GM21576 (cell line): Measurements from ENCODE around the gene RAD52.

Experiments used
- ATAC-seq: cut with Tn5 transposase; IDR thresholded peaks from one replicate; pipeline ENCODE4 v1.9.1; 2021; ENCODE audit warnings: mild to moderate bottlenecking, moderate library complexity; ENCODE audit not compliant: unreplicated experiment

Gene RAD52

DNA sequence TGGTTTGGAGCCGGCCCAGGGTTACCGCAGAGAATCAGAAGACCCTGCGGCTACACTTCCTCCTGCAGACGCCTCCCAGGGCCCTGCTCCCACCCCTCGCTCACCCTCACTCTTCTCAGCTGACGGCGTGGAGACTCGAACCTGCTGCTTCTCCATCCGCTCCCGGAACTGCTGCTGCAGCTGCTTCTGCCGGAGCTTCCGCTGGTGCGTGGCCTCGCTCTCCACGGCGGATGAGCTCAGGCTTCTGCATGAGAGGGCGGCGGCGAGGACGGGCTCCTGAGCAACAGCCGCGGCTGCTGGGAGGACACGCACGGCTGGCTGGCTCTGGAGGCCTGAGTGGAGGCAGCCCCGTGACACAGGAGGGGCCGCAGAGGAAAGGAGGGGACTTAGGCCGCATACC lies 33.3 kb downstream of the RAD52 start:
- ATAC-seq = no peak

- ATAC-seq = no peak
Observed at GRCh38 chr12:915090-915489, 34.4 kb downstream of the RAD52 start.

DNA sequence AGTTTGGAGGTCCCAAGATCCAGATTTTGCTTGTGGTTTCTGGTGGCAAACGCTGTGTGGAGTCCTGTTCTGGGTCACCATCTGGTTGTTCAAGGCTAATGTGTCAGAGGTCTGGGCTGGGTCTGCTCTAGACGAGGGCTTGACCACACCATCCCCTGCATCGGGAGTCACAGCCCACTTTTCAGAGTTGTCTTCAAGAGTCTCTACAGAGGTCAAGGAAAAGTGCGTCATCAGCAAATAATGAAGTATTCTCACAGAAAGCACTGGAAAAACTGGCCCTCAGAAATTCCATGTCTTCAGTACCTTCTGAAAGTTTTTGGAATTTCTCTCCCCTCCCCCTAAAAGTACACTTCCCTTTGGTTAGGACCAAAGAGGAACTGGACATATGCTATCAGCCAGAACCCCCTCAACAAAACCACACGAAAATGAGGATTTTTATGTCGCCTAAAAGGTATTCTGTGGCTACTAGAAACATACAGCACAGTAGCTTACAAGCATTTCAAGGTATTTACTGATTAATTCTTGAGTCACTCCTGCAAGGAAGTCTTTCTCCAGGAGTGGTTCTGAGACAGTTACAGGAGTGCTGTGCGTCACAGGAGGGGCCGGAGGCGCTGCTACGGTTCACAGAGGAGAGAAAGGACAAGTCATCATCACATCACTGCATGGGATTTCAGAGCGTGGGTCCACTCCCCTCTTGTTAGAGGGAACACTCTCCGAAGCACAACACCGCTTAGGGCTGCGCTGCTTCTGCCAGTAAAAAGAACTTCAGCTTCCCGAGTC lies 35.4 kb downstream of the RAD52 start:
- ATAC-seq = no peak

GRCh38 chr12:912466-913235 lies 36.8 kb downstream of the RAD52 start:
- no peak for ATAC-seq

DNA sequence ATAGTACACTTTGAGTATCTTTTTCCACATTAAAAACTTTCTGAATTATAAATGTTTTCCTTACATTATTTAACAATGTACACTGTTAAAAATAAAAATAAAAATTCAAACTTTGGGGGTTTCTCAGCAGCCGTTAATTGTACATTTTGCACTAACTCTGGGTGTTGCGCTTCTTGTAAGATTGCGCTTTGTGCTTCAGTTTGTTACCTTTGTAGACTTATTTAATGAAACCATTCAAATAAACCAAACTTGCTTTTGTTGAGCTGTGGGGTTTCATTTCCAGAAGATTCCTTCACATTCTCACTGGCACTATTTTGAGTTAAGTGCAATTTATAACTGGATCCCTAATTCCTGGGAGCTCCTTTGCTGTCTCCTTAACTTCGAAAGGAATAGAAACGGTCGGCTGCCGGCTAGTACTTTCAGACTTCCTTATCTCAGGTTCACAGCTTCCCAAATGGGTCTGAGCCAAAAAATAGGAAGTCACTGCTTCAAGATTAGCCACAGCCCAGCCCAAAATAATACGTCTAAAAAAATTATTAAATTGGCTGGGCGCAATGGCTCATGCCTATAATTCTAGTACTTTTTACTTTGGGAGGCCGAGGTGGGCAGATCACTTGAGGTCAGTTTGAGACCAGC lies 38.2 kb downstream of the RAD52 start:
- no peak for ATAC-seq

- ATAC-seq = no peak
Observed at GRCh38 chr12:910416-910815, 39.1 kb downstream of the RAD52 start.

- no peak for ATAC-seq
Observed at GRCh38 chr12:909861-910260, 39.6 kb downstream of the RAD52 start.

DNA sequence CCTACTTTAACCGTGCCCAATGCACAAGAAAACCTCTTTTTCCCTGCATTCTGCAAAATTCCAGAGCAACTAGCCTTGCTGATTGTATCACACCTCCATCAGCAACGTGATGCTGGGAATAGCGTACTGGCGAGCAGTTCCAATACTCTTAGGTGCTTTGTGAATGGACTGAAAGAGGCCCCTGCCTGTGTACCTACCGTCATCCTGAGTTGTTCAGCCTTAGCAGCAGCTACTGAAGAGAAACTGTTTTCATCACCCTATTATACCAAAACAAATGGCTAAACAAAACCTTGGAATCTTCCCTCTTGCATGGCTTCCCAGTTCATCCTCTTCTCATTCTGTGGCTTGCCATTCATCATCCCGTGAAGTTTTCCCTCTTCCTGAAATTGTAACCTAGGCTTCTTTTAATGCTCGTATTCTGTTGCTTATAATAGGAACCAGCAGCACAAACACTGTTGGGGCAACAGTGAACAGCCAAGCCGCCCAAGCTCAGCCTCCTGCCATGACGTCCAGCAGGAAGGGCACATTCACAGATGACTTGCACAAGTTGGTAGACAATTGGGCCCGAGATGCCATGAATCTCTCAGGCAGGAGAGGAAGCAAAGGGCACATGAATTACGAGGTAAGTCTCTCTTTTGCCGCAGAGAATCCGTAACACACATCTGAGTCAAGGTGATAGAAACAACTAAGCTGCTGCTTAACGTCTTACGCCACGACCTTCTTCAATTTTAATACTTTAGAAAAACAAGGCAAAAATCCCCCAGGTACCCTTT lies 41.9 kb downstream of the RAD52 start:
- no peak for ATAC-seq

DNA sequence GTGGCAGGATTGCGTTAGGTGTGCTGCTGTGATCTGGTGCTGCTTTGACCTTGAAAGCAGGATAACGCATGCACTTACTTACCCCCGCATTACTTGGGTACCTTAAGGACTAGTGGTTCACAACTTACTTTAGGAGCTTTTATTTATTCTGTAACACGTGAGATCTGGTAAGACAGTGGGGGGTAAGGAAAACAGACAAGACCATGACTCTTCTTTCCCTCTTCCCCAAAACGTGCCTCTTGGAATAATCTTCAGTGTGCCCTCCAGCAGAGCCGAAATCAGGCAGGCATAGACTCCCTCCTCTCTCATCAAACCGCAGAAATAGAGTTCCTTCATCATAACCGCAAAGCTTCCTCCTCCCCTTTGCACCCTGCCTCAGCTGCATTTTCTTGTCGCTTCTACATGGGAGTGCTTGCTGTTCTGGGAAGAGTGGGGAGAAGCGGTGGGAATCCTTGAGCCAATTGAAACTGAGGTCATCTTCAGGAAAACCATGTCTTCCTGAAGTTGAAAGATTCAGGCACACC lies 43.4 kb downstream of the RAD52 start:
- ATAC-seq = no peak

DNA sequence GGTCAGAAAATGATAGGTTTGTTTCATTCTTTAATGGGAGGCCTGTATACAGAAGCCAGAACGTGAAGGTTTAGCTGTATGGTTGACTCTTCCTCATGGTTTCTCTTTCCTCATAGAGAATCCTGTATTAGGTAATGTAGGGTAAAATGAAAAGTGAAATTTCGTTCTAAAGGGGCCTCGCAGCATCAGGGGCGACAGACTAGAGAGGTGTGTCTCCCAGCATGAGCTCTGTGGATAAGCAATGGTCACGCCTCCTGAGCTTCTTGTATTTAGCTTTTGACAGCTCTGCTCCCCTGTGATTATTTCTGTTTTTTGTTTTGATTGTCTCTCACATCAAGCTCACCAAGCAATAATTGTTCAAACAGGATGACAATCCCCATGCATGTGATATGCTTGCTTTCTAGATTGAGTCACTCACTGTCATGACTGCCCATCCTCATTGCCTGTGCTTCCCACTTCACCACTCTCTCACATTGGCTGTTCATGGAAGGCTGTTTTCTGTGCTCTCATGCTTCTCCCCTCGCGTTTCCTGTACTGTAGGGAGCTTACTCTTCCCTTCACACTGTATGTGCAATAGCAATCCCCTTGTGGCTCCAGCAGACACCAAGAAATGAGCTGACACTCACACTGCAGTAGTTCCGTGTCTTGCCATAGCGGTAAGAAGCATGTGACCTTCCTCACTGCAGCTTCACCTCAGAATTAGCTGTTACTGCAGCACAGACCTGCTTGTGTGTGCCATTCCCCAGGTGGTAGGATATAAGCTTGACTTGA lies 44.0 kb downstream of the RAD52 start:
- no peak for ATAC-seq

DNA sequence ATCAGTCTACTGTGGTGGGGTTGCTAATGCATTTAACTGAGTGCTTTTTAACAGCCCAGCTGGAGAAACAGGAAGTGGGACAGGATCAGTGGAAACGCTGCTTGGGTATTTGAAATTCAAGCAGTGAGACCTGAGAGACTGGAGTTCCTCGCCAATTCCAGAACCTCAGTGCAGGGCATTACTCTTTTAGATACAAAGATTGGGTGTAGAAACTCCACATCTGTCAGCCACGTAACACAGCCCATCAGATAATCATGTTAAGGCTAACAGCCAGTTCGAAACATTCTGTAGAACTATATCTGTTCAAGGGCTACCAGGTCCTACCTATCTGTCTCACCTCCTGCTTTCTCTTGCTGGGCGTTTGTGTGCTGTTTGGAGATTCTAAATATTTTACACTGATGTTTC lies 45.5 kb downstream of the RAD52 start:
- ATAC-seq = no peak

DNA sequence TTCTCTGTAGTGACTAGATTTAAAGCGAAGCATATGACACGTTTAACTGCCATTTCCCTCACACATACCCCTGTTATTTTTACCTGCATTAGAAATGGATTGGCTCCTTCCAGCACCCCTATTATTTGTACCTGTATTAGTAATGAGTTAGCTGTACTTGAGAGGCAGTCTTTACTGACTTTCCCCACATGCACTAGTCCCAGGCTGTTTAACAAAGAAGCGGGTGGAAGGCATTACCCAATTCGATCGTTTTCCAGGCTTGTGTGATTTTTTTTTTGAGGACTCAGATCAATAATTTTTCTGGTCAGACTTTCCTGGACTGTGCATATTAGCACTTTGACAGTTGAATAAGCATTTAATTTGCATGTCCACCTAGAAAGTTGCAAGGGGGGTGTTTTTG lies 46.4 kb downstream of the RAD52 start:
- no peak for ATAC-seq

GRCh38 chr12:902581-902980 lies 46.9 kb downstream of the RAD52 start:
- ATAC-seq = no peak

- ATAC-seq = no peak
Observed at GRCh38 chr12:897386-897785, 52.1 kb downstream of the RAD52 start.

- ATAC-seq = no peak
Observed at GRCh38 chr12:896031-896430, 53.5 kb downstream of the RAD52 start.

GRCh38 chr12:894226-894625 lies 55.3 kb downstream of the RAD52 start:
- no peak for ATAC-seq

- ATAC-seq = no peak
Observed at GRCh38 chr12:886206-886605, 63.3 kb downstream of the RAD52 start.

GRCh38 chr12:885701-886100 lies 63.8 kb downstream of the RAD52 start:
- no peak for ATAC-seq

DNA sequence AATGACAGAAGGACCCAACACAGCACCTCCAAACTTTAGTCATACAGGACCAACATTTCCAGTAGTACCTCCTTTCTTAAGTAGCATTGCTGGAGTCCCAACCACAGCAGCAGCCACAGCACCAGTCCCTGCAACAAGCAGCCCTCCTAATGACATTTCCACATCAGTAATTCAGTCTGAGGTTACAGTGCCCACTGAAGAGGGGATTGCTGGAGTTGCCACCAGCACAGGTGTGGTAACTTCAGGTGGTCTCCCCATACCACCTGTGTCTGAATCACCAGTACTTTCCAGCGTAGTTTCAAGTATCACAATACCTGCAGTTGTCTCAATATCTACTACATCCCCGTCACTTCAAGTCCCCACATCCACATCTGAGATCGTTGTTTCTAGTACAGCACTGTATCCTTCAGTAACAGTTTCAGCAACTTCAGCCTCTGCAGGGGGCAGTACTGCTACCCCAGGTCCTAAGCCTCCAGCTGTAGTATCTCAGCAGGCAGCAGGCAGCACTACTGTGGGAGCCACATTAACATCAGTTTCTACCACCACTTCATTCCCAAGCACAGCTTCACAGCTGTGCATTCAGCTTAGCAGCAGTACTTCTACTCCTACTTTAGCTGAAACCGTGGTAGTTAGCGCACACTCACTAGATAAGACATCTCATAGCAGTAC lies 64.6 kb downstream of the RAD52 start:
- no peak for ATAC-seq

GRCh38 chr12:880656-881055 lies 68.8 kb downstream of the RAD52 start:
- no peak for ATAC-seq
